ENCODE measurements around the gene SHCBP1L.
A peak's percentile ranks its signal among the peaks of the same experiment; 100 is the strongest.
"Not testable (repeated sequence)": the region's sequence is repeated elsewhere in the genome, so short reads cannot be mapped to it uniquely, and the experiment has no call there.

Gene SHCBP1L

GRCh38 chr1:182965096-182965495 is 12.1 kb upstream of the SHCBP1L start:
- DNase-seq (ENCODE audit: low read depth), result no peak

- peak; percentile 95 for DNase-seq (ENCODE audit: low read depth)
These were observed 9.7 kb upstream of the SHCBP1L start for GRCh38 chr1:182962554-182963115.

GRCh38 chr1:182960046-182960445 is 7.1 kb upstream of the SHCBP1L start:
- DNase-seq (ENCODE audit: low read depth), result no peak

GRCh38 chr1:182957902-182958395 is 5.0 kb upstream of the SHCBP1L start:
- no peak for DNase-seq (ENCODE audit: low read depth)

GRCh38 chr1:182956708-182957365 is 3.9 kb upstream of the SHCBP1L start:
- no peak for DNase-seq (ENCODE audit: low read depth)

- DNase-seq (ENCODE audit: low read depth), result peak; percentile 98
These were observed 2.9 kb upstream of the SHCBP1L start for GRCh38 chr1:182955596-182956588.

GRCh38 chr1:182953826-182954225 is 860 bp upstream of the SHCBP1L start:
- no peak for DNase-seq (ENCODE audit: low read depth)

GRCh38 chr1:182943336-182943735 is 9.6 kb downstream of the SHCBP1L start:
- not testable (repeated sequence) for DNase-seq (ENCODE audit: low read depth)

GRCh38 chr1:182942145-182942544 is 10.8 kb downstream of the SHCBP1L start:
- not testable (repeated sequence) for DNase-seq (ENCODE audit: low read depth)

- no peak for DNase-seq (ENCODE audit: low read depth)
These were observed 13.6 kb downstream of the SHCBP1L start for GRCh38 chr1:182939413-182939812.

GRCh38 chr1:182935716-182936115 is 17.2 kb downstream of the SHCBP1L start:
- no peak for DNase-seq (ENCODE audit: low read depth)

GRCh38 chr1:182930985-182931384 is 22.0 kb downstream of the SHCBP1L start:
- no peak for DNase-seq (ENCODE audit: low read depth)

GRCh38 chr1:182927693-182928433 is 25.1 kb downstream of the SHCBP1L start:
- DNase-seq (ENCODE audit: low read depth), result no peak

- no peak for DNase-seq (ENCODE audit: low read depth)
These were observed 27.3 kb downstream of the SHCBP1L start for GRCh38 chr1:182925661-182926060.

- DNase-seq (ENCODE audit: low read depth), result no peak
These were observed 35.6 kb downstream of the SHCBP1L start for GRCh38 chr1:182917378-182917777.

- no peak for DNase-seq (ENCODE audit: low read depth)
These were observed 39.6 kb downstream of the SHCBP1L start for GRCh38 chr1:182913401-182913800.

- no peak for DNase-seq (ENCODE audit: low read depth)
These were observed 42.8 kb downstream of the SHCBP1L start for GRCh38 chr1:182910143-182910542.

GRCh38 chr1:182909578-182909977 is 43.4 kb downstream of the SHCBP1L start:
- DNase-seq (ENCODE audit: low read depth), result no peak

GRCh38 chr1:182905321-182905720 is 47.6 kb downstream of the SHCBP1L start:
- no peak for DNase-seq (ENCODE audit: low read depth)

GRCh38 chr1:182901946-182902345 is 51.0 kb downstream of the SHCBP1L start:
- not testable (repeated sequence) for DNase-seq (ENCODE audit: low read depth)

- no peak for DNase-seq (ENCODE audit: low read depth)
These were observed 55.3 kb downstream of the SHCBP1L start for GRCh38 chr1:182897696-182898095.
